NCI-H1048 (cell line): ENCODE measurements around the gene RAB40C.

Experiments used
- DNase-seq: peaks from one replicate; lab custom pipeline; 2025; lab: John Stamatoyannopoulos, UW

RAB40C gene

GRCh38 chr16:589658-590187 is at the start of gene RAB40C:
RAB40C (plus strand) TSS chr16:590066; CDS start chr16:590292, 226 bp downstream.
- DNase-seq = peak; percentile 65

- no peak for DNase-seq
Measured at GRCh38 chr16:540645-541340, 49.1 kb upstream of the RAB40C start.

- DNase-seq = no peak
Measured at GRCh38 chr16:543301-544164, 46.3 kb upstream of the RAB40C start.

GRCh38 chr16:544517-544916 is 45.3 kb upstream of the RAB40C start:
- no peak for DNase-seq

GRCh38 chr16:546909-547770 is 42.7 kb upstream of the RAB40C start:
- DNase-seq = no peak

GRCh38 chr16:548586-548985 is 41.3 kb upstream of the RAB40C start:
- no peak for DNase-seq

GRCh38 chr16:549544-550263 is 40.2 kb upstream of the RAB40C start:
- no peak for DNase-seq

GRCh38 chr16:551210-551609 is 38.7 kb upstream of the RAB40C start:
- no peak for DNase-seq

- DNase-seq = no peak
Measured at GRCh38 chr16:552171-552570, 37.7 kb upstream of the RAB40C start.

GRCh38 chr16:553601-554296 is 36.1 kb upstream of the RAB40C start:
- DNase-seq = no peak

- no peak for DNase-seq
Measured at GRCh38 chr16:554297-554621, 35.6 kb upstream of the RAB40C start.

GRCh38 chr16:554640-555365 is 35.1 kb upstream of the RAB40C start:
- DNase-seq = no peak

- no peak for DNase-seq
Measured at GRCh38 chr16:555528-556473, 34.1 kb upstream of the RAB40C start.

GRCh38 chr16:556474-557173 is 33.2 kb upstream of the RAB40C start:
- DNase-seq = no peak

- DNase-seq = no peak
Measured at GRCh38 chr16:557463-558297, 32.2 kb upstream of the RAB40C start.

GRCh38 chr16:558298-559020 is 31.4 kb upstream of the RAB40C start:
- no peak for DNase-seq

- no peak for DNase-seq
Measured at GRCh38 chr16:559021-559380, 30.9 kb upstream of the RAB40C start.
